ENCODE results near the gene LTBP4. TPM values are rescaled to one million over a fixed set of nuclear protein-coding genes. Genes with fewer than 3 reads are reported as not detected.
"Not testable (repeated sequence)": the region's sequence is repeated elsewhere in the genome, so short reads cannot be mapped to it uniquely, and the experiment has no call there.

The LTBP4 gene
- total and polyA plus RNA-seq, 12 donors: 114 to 263 (median 234) TPM

DNA sequence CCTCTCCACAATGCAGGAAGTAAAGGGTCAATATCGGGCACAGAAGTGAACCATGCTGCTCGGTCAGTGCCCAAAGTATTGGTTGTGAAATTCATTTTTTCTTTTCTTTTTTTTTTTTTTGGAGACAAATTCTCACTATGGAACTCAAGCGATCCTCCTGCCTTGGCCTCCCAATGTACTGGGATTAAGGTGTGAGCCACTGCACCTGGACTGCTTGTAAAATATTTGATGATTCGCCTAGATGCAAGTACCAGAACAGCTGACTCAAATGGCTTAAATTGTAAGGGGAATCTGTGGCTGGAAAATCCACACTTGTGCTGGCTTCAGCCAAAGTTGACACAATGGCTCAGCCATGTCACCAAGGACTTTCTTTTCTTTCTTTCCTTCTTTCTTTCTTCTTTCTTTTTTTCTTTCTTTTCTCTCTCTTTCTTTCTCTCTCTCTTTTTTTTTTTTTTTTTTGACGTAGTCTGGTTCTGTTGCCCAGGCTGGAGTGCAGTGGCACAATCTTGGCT is 45.6 kb downstream of the LTBP4 start:
- Histone ChIP-seq H3K9me3 (no peaks in the 10 kb centered on the region), H3K27me3 (no peaks in the 10 kb centered on the region), H3K36me3 (no peaks in the 10 kb centered on the region), H3K4me1 (peaks cover 0 to 50% (median 24%) of the 10 kb centered on the region in 9 donors), H3K27ac (peak overlapping the region; percentile 14 to 95 (median 81)), H3K4me3 (peak overlapping the region in 3 of 10 donors; percentile 8 to 31 (median 23))
- TF ChIP-seq, protein P1, sequence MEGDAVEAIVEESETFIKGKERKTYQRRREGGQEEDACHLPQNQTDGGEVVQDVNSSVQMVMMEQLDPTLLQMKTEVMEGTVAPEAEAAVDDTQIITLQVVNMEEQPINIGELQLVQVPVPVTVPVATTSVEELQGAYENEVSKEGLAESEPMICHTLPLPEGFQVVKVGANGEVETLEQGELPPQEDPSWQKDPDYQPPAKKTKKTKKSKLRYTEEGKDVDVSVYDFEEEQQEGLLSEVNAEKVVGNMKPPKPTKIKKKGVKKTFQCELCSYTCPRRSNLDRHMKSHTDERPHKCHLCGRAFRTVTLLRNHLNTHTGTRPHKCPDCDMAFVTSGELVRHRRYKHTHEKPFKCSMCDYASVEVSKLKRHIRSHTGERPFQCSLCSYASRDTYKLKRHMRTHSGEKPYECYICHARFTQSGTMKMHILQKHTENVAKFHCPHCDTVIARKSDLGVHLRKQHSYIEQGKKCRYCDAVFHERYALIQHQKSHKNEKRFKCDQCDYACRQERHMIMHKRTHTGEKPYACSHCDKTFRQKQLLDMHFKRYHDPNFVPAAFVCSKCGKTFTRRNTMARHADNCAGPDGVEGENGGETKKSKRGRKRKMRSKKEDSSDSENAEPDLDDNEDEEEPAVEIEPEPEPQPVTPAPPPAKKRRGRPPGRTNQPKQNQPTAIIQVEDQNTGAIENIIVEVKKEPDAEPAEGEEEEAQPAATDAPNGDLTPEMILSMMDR (IDR thresholded peaks at IDR 0.05): no peak
- ATAC-seq (no peak), DNase-seq (no peak)
- intact Hi-C loops (cut with DNase I): no loop called here
- WGBS, 2 donors: 85 to 88% methylated on average over 5 of the region's 5 CpGs

DNA sequence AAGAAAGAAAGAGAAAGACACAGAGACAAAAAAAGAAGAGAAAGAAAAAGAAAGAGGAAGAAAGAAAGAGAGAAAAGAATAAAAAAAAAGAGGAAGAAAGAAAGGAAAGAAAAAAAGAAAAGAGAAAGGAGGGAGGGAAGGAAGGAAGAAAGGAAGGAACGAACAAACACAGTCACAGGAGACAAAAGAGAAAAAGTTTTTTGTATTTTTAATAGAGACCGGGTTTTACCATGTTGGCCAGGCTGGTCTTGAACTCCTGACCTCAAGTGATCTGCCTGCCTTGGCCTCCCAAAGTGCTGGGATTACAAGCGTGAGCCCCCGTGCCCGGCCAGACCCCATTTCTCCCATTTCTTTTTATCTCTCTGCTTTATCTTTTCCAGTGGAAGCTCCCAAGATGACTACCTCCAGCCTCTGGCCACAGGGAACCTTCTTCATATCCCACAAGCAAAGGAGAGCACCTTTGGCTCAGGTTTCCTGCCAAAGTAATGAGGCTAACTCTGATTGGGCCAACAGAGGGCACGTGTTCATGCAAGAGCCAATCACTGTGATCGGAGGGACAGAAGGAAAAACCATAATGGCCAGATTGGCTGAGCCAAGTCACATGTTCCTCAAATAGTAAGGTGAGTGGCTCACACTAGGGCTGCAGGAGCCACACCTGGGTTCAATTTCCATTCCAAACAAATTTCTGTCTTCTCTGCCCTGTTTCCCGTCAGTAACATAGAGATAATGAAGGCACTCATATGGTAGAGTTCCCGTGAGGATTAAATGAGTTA is 48.9 kb downstream of the LTBP4 start:
- Histone ChIP-seq H3K27ac (peak overlapping the region in 7 of 10 donors; percentile 6 to 46 (median 28)), H3K4me1 (peaks cover 0 to 51% (median 23%) of the 10 kb centered on the region in 9 donors)
- H3K36me3 ChIP-seq; ATAC-seq; H3K9me3 ChIP-seq; H3K4me3 ChIP-seq; DNase-seq; intact Hi-C loops (cut with DNase I); H3K27me3 ChIP-seq: not testable (repeated sequence)
- WGBS, 2 donors: 87 to 89% methylated on average over 9 of the region's 9 CpGs

DNA sequence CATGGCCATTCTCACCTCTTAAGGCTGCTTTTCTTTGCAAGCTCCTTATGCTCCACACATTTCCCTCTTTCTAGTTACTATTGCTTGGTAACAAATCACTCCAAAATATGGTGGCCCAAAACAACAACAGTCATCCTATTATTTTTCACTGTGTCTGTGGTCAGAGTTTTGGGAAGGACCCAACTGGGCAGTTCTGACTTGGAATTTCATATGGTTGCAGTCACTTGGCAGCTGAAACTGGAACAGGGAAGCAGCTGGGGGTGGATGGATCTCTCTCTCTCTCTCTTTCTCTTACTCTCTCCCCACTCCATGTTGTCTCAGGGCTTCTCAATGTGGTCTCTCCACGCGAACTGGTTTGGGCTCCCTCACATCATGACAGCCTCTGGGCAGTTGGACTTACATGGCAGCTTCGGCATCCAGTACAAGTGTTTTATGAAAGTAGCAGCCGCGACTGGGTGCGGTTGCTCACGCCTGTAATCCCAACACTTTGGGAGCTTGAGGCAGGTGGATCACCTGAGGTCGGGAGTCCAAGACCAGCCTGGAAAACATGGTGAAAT is 49.7 kb downstream of the LTBP4 start:
- intact Hi-C loops (cut with DNase I): no loop called here
- ATAC-seq (peak in 2 of 8 donors; percentile 31 to 56), DNase-seq (peak in 1 of 2 donors; percentile 51)
- Histone ChIP-seq H3K36me3 (no peaks in the 10 kb centered on the region), H3K4me3 (no peak overlapping the region), H3K27ac (peak overlapping the region in 7 of 10 donors; percentile 6 to 55 (median 44)), H3K4me1 (peaks cover 0 to 43% (median 20%) of the 10 kb centered on the region in 9 donors), H3K27me3 (no peaks in the 10 kb centered on the region), H3K9me3 (no peaks in the 10 kb centered on the region)
- TF ChIP-seq, protein P1 (IDR thresholded peaks at IDR 0.05): no peak
- WGBS, 2 donors: 90 to 93% methylated on average over 8 of the region's 8 CpGs

DNA sequence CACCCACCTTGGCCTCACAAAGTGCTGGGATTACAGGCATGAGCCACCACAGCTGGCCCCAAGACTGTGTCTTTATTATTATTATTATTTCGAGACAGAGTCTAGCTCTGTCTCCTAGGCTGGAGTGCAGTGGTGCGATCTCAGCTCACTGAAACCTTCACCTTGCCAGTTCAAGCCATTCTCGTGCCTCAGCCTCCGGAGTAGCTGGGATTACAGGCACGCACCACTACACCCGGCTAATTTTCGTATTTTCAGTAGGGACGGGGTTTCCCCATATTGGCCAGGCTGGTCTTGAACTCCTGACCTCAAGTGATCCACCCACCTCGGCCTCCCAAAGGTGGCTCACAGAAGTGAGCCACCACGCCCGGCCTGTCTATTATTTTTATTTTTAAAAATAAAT is 51.1 kb downstream of the LTBP4 start:
- H3K27me3 ChIP-seq; intact Hi-C loops (cut with DNase I); DNase-seq; H3K4me3 ChIP-seq; H3K9me3 ChIP-seq; H3K36me3 ChIP-seq: not testable (repeated sequence)
- H3K4me1 ChIP-seq: peaks cover 0 to 31% (median 13%) of the 10 kb centered on the region in 9 donors
- peak in 2 of 8 donors; percentile 8 to 19 for ATAC-seq
- H3K27ac ChIP-seq: peak overlapping the region in 5 of 10 donors; percentile 8 to 55 (median 44)
- WGBS, 2 donors: 66 to 78% methylated on average over 11 of the region's 11 CpGs

DNA sequence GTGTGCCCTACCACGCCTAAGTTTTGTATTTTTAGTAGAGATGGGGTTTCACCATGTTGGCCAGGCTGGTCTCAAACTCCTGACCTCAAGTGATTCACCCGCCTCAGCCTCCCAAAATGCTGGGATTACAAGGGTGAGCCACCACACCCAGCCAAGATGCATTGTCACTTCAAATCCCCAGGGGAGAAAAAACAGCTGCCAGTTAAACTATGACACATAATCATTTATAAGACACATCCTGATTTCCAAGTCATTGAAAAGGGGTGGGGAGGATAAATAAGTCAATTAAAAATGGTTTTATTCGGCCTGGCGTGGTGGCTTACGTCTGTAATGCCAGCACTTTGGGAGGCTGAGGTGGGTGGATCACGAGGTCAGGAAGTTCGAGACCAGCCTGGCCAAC is 54.5 kb downstream of the LTBP4 start:
- H3K9me3 ChIP-seq; ATAC-seq; H3K36me3 ChIP-seq; intact Hi-C loops (cut with DNase I); H3K27me3 ChIP-seq; DNase-seq; H3K27ac ChIP-seq; H3K4me3 ChIP-seq: not testable (repeated sequence)
- H3K4me1 ChIP-seq: peaks cover 0 to 25% (median 8%) of the 10 kb centered on the region in 9 donors
- 81 to 85% methylated on average over 7 of the region's 7 CpGs for WGBS, 2 donors

Data from heart right ventricle (tissue), 16 donors.